RWPE1 (cell line): ENCODE measurements around the gene FAM24B.
"Not testable (repeated sequence)": the region's sequence is repeated elsewhere in the genome, so short reads cannot be mapped to it uniquely, and the experiment has no call there.

ENCODE experiments used
- CTCF ChIA-PET: fragments of 350-600 bp; sonication (Branson Sonifier 250); formaldehyde crosslinking; extraction: SDS; loops from one replicate; lab custom pipeline; 2021; lab: Yijun Ruan, JAX
- POLR2A ChIA-PET: fragments of 400-600 bp; formaldehyde crosslinking; extraction: SDS; loops from one replicate; lab custom pipeline; 2020; ENCODE audit warnings: antibody characterized with exemption; ENCODE audit not compliant: low non-redundant PET; lab: Yijun Ruan, JAX
- DNase-seq: peaks from one replicate; pipeline ENCODE4 v3.0.0; 2012; ENCODE audit warnings: low spot score
- H3K27ac ChIP-seq: fragments of 450-650 bp; 2 replicates; pipeline ENCODE4 v1.5.1; 2017
- TF ChIP-seq, protein P1 (sequence below): fragments of 450-650 bp; conservative IDR thresholded peaks from 2 replicates; pipeline ENCODE4 v1.5.1; 2017; ENCODE audit warnings: low read depth, mild to moderate bottlenecking

Gene FAM24B

DNA sequence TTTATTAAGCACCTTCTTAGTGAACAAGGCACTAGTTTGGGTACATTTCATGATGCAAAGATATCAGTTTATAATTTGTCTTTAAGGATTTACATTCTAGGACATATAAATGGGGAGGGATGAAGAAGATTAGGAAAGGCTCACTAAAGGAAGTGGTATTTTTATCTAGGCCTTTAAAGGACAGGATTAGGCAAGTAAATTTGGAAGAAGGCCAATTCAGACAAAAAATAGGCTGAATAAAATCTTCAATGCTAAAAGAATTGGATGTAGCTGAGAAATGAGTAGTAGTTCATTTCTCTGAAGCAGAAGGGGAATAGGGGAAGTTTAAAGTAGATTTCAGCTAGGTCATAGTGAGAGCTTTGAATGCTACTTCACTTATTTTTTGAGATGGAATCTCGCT, 4.8 kb upstream of the FAM24B start:
- POLR2A ChIA-PET = no interaction called here
- CTCF ChIA-PET = no interaction called here
- no peak overlapping the region for H3K27ac ChIP-seq
- no peak for DNase-seq
- TF ChIP-seq, protein P1, sequence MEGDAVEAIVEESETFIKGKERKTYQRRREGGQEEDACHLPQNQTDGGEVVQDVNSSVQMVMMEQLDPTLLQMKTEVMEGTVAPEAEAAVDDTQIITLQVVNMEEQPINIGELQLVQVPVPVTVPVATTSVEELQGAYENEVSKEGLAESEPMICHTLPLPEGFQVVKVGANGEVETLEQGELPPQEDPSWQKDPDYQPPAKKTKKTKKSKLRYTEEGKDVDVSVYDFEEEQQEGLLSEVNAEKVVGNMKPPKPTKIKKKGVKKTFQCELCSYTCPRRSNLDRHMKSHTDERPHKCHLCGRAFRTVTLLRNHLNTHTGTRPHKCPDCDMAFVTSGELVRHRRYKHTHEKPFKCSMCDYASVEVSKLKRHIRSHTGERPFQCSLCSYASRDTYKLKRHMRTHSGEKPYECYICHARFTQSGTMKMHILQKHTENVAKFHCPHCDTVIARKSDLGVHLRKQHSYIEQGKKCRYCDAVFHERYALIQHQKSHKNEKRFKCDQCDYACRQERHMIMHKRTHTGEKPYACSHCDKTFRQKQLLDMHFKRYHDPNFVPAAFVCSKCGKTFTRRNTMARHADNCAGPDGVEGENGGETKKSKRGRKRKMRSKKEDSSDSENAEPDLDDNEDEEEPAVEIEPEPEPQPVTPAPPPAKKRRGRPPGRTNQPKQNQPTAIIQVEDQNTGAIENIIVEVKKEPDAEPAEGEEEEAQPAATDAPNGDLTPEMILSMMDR = no peak

DNA sequence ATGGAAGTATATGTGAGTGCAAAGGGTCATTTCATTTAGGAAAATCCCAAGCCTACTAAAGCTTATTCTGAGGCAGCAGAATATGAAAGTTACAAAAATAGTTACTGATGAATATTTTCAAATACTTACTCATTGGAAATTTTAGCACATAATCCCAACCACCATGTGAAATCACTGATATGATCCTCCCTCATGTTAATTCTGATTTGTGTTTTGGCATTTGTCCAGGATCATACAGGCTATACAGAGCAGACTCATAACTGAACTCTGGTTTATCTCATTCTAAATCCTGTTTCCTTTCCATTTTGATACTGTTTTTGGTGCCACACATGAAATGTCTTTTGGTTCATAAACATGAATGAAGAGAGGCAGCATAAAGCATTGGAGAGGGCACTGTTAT, 3.4 kb upstream of the FAM24B start:
- POLR2A ChIA-PET = no interaction called here
- TF ChIP-seq, protein P1 = no peak
- DNase-seq = no peak
- H3K27ac ChIP-seq = no peak overlapping the region
- CTCF ChIA-PET = no interaction called here

DNA sequence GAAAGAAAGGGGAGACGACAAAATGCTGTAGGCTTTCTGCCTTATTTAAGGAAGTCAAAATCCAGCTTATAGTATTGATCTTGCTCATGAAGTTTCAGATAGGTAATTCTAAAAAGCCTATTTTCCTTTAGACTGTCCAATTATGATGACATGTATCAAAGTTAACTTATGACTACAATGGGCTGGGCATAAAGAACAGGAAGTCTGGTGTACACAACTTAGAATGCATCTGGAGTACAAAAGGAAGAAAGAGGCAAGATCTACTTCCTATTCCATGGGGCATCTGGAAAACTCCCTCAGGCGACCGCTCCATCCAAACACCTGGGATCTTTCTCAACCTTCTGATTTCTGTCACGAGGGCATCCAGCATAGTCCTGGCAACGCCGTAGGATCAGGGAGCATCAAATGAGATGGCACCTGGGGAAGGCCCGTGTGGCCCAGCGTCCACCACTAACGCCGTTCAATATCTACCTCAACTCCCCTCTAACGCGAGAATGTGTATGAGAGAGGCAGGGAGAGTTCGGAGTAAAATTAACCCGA, 512 bp downstream of the FAM24B start:
- peak overlapping the region; percentile 88 for H3K27ac ChIP-seq
- TF ChIP-seq, protein P1 = no peak
- DNase-seq = peak; percentile 42
- CTCF ChIA-PET = interaction anchor here (0.6 kb wide), 1 partner anchor 1112 kb away, joined by 5 read pairs; no protein-coding TSS in a partner anchor
- POLR2A ChIA-PET = no interaction called here

DNA sequence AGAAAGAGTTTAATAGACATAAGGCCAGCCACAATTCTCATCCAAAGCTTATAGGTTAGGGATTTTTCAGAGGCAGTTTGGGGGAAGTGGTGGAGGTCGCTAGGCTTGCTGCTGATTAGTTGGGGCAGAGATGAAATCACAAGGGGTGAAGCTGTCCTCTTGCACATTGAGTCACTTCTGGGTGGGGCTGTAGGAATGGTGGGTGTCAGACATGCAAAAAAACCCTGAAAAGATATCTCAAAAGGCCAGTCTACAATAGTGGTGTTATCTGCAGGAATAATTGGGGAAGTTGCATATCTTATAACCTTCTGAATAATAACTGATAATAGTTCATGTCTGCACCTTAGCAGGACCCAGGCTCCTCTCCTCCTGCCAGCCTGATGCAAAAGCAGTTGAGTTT, 2.1 kb downstream of the FAM24B start:
- H3K27ac ChIP-seq = no peak overlapping the region
- TF ChIP-seq, protein P1 = no peak
- ChIA-PET CTCF (interaction anchor here (0.6 to 0.7 kb wide), 2 partner anchors 11 to 102 kb away, joined by 3 read pairs; no protein-coding TSS in a partner anchor), POLR2A (no interaction called here)
- DNase-seq = no peak

DNA sequence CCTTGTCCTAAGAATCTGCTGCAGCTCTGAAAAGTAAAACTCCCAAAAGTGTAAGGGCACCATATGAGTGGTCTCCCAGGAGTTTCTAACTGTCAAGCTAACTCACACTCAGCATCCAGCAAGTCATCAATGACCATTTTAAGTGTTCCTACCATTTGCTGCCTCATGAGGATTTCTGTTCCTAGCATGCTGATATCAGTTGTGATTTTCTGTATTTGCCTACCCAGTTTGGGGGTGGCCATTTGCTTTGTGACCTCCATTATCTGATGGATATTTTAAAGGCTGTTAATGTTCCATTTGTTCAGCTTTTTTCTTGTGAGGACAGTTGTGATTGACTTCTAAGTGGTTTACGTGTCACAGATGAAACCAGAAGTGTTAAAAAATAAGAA, 2.9 kb downstream of the FAM24B start:
- ChIA-PET POLR2A (no interaction called here), CTCF (no interaction called here)
- TF ChIP-seq, protein P1 = no peak
- H3K27ac ChIP-seq = no peak overlapping the region
- no peak for DNase-seq

DNA sequence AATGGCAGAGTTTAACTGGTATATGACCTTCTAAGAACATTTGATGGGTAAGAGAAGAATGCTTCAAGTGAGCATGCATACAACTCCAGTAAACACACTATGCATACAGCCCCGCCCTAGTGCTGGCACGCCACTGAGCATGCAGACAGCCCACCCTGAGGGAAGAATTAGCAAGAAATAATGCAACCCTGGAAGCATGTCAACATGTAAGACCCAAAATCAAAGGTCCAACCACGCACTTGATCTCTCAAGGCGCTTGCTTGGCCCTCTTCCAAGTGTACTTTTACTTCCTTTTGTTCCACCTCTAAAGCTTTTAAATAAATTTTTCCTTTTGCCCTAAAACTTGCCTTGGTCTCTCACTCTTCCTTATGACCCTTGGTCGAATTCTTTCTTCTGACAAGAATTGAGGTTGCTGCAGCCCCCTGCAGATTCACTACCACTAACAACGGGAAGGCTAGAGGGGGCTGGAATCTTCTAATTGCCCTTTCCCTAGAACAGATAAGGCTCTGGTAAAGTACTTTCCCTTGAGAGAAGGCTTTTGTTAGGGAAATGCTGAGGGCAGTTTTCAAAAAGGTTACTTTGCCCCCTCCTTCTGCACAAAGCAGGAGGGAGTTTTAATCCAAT, 3.4 kb downstream of the FAM24B start:
- TF ChIP-seq, protein P1 = no peak
- H3K27ac ChIP-seq = no peak overlapping the region
- ChIA-PET POLR2A (no interaction called here), CTCF (no interaction called here)
- DNase-seq = no peak

DNA sequence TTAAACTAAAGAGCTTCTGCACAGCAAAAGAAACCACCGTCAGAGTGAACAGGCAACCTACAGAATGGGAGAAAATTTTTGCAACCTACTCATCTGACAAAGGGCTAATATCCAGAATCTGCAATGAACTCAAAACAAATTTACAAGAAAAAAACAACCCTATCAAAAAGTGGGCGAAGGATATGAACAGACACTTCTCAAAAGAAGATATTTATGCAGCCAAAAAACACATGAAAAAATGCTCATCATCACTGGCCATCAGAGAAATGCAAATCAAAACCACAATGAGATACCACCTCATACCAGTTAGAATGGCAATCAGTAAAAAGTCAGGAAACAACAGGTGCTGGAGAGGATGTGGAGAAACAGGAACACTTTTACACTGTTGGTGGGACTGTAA, 7.4 kb downstream of the FAM24B start:
- H3K27ac ChIP-seq, DNase-seq, POLR2A ChIA-PET, CTCF ChIA-PET: not testable (repeated sequence)

DNA sequence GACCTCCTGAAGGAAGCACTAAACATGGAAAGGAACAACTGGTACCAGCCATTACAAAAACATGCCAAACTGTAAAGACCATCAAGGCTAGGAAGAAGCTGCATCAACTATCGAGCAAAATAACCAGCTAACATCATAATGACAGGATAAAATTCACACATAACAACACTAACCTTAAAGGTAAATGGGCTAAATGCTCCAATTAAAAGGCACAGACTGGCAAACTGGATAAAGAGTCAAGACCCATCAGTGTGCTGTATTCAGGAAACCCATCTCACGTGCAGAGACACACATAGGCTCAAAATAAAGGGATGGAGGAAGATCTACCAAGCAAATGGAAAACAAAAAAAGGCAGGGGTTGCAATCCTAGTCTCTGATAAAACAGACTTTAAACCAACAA, 10.6 kb downstream of the FAM24B start:
- H3K27ac ChIP-seq, POLR2A ChIA-PET, DNase-seq: not testable (repeated sequence)
- CTCF ChIA-PET = interaction anchor here (0.6 kb wide), 1 partner anchor 109 kb away, joined by 3 read pairs; no protein-coding TSS in a partner anchor

DNA sequence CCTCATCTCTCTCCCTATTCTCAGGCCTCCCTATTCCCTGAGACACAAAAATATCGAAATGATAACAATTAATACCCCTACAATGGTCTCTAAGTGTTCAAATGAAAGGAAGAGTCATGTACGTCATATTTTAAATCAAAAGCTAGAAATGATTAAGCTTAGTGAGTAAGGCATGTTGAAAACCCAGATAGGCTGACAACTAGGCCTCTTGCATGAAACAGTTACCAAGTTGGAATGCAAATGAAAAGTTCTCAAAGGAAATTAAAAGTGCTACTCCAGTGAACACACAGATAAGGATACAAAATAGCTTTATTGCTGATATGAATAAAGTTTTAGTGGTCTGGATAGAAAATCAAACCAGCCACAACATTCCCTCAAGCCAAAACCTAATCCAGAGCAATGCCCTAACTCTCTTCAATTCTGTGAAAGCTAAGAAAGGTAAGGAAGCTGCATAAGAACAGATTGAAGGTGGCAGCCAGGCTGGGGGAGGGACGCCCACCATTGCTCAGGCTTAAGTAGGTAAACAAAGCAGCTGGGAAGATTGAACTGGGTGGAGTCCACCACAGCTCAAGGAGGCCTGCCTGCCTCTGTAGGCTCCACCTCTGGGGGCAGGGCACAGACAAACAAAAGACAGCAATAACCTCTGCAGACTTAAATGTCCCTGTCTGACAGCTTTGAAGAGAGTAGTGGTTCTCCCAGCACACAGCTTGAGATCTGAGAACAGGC, 12.5 kb downstream of the FAM24B start:
- H3K27ac ChIP-seq, POLR2A ChIA-PET, DNase-seq: not testable (repeated sequence)
- CTCF ChIA-PET = interaction anchor here (0.5 kb wide), 1 partner anchor 11 kb away, joined by 3 read pairs; no protein-coding TSS in a partner anchor
